ENCODE results near the gene DROSHA. TPM values are rescaled to one million over a fixed set of nuclear protein-coding genes. Genes with fewer than 3 reads are reported as not detected.

DROSHA gene
- total RNA-seq, 6 experiments from 2014 or later = 67.5 to 77.0 (median 69.6) TPM

- TF ChIP-seq CTCF (IDR thresholded peaks at IDR 0.05) = no peak
- no peaks in the 10 kb centered on the region for H3K9me3 Mint-ChIP-seq
- no peak overlapping the region for H3K4me3 Mint-ChIP-seq
- no peak overlapping the region for H3K27ac Mint-ChIP-seq
- peaks cover 20% of the 10 kb centered on the region for H3K36me3 Mint-ChIP-seq (ENCODE audit: low read depth)
- peaks cover 20% of the 10 kb centered on the region for H3K4me1 Mint-ChIP-seq (ENCODE audit: low read depth)
- no peak for DNase-seq
- H3K27me3 Mint-ChIP-seq (ENCODE audit: insufficient read depth) = no peaks in the 10 kb centered on the region; the same call in 1 of the 2 replicates
Observed at GRCh38 chr5:31485376-31486207, 46.3 kb downstream of the DROSHA start.

GRCh38 chr5:31481531-31482165 lies 50.2 kb downstream of the DROSHA start:
- H3K4me1 Mint-ChIP-seq (ENCODE audit: low read depth) = peaks cover 36% of the 10 kb centered on the region
- no peaks in the 10 kb centered on the region for H3K9me3 Mint-ChIP-seq
- peak overlapping the region; percentile 3; the same call in 1 of the 2 replicates for H3K4me3 Mint-ChIP-seq
- no peak for TF ChIP-seq CTCF (IDR thresholded peaks at IDR 0.05)
- peak overlapping the region; percentile 76 for H3K27ac Mint-ChIP-seq
- H3K36me3 Mint-ChIP-seq (ENCODE audit: low read depth) = peaks cover 17% of the 10 kb centered on the region
- no peaks in the 10 kb centered on the region; the same call in 1 of the 2 replicates for H3K27me3 Mint-ChIP-seq (ENCODE audit: insufficient read depth)
- DNase-seq = no peak

GRCh38 chr5:31479706-31480105 lies 52.2 kb downstream of the DROSHA start:
- H3K4me3 Mint-ChIP-seq = no peak overlapping the region
- no peak for TF ChIP-seq CTCF (IDR thresholded peaks at IDR 0.05)
- no peak overlapping the region for H3K27ac Mint-ChIP-seq
- peaks cover 19% of the 10 kb centered on the region for H3K36me3 Mint-ChIP-seq (ENCODE audit: low read depth)
- H3K4me1 Mint-ChIP-seq (ENCODE audit: low read depth) = peaks cover 37% of the 10 kb centered on the region
- no peak for DNase-seq
- no peaks in the 10 kb centered on the region; the same call in 1 of the 2 replicates for H3K27me3 Mint-ChIP-seq (ENCODE audit: insufficient read depth)
- H3K9me3 Mint-ChIP-seq = no peaks in the 10 kb centered on the region

- Mint-ChIP-seq H3K27ac (peak overlapping the region; percentile 9; the same call in 1 of the 2 replicates), H3K4me3 (no peak overlapping the region), H3K36me3 (ENCODE audit: low read depth) (peaks cover 19% of the 10 kb centered on the region), H3K4me1 (ENCODE audit: low read depth) (peaks cover 37% of the 10 kb centered on the region), H3K27me3 (ENCODE audit: insufficient read depth) (no peaks in the 10 kb centered on the region; the same call in 1 of the 2 replicates), H3K9me3 (no peaks in the 10 kb centered on the region)
- TF ChIP-seq CTCF (IDR thresholded peaks at IDR 0.05) = no peak
- DNase-seq = peak; percentile 6
Observed at GRCh38 chr5:31478901-31479300, 53.0 kb downstream of the DROSHA start.

GRCh38 chr5:31477971-31478370 lies 53.9 kb downstream of the DROSHA start:
- Mint-ChIP-seq H3K36me3 (ENCODE audit: low read depth) (peaks cover 21% of the 10 kb centered on the region), H3K27me3 (ENCODE audit: insufficient read depth) (no peaks in the 10 kb centered on the region; the same call in 1 of the 2 replicates), H3K9me3 (no peaks in the 10 kb centered on the region), H3K27ac (no peak overlapping the region), H3K4me3 (no peak overlapping the region), H3K4me1 (ENCODE audit: low read depth) (peaks cover 37% of the 10 kb centered on the region)
- no peak for DNase-seq
- TF ChIP-seq CTCF (IDR thresholded peaks at IDR 0.05) = no peak
